ENCODE data around the gene DLD. TPM values are rescaled to one million over a fixed set of nuclear protein-coding genes. Genes with fewer than 3 reads are reported as not detected.

DLD gene
- total and polyA plus RNA-seq, 2 of the 8 experiments (the other 6 are each of a cell fraction or from before 2014, with no cell fraction given) = 63.7 to 88.5 TPM

- Histone ChIP-seq H2BK120ac (replicated peaks; ENCODE audit: low read depth, low read length) (no peak overlapping the region), H3K4me2 (ENCODE audit: insufficient read depth in 1 of 2, low read depth in 2 of 2, low read length in 2 of 2) (no peak overlapping the region), H4K91ac (replicated peaks; ENCODE audit: insufficient read length, low read length) (no peak overlapping the region), H3K23ac (ENCODE audit: insufficient read length) (no peak overlapping the region), H3K23me2 (ENCODE audit: low read depth, low read length) (no peaks in the 10 kb centered on the region), H2AK5ac (ENCODE audit: low read depth, low read length) (no peak overlapping the region), H4K5ac (ENCODE audit: insufficient read length, low read depth, low read length) (no peak overlapping the region), H2AFZ (ENCODE audit: low read length) (no peak overlapping the region), H3K79me1 (ENCODE audit: low read depth, low read length) (no peaks in the 10 kb centered on the region), H3K9me3 (ENCODE audit: insufficient read depth in 2 of 2, low read depth in 1 of 2, low read length in 1 of 2) (no peaks in the 10 kb centered on the region), H3K36me3 (ENCODE audit: control insufficient read depth in 2 of 4, insufficient read depth in 4 of 4, low read length in 3 of 4) (peaks cover 0 to 28% (median 7%) of the 10 kb centered on the region in 4 experiments; a peak in 3 of 8 replicates), H2BK20ac (ENCODE audit: low read length) (no peak overlapping the region), H3K14ac (ENCODE audit: insufficient read length) (no peak overlapping the region), H2BK5ac (ENCODE audit: low read depth, low read length) (no peak overlapping the region), H3K18ac (ENCODE audit: extremely low read depth, low read length) (no peak overlapping the region), H3K27me3 (replicated peaks in 1 of 4; ENCODE audit: control insufficient read depth in 3 of 4, extremely low read depth in 1 of 4, insufficient read depth in 3 of 4, low read length in 3 of 4) (no peaks in the 10 kb centered on the region), H2BK12ac (ENCODE audit: low read depth, low read length) (no peak overlapping the region), H3K79me2 (ENCODE audit: control insufficient read depth in 1 of 2, insufficient read depth in 2 of 2, low read length in 2 of 2) (no peaks in the 10 kb centered on the region), H3K4ac (replicated peaks; ENCODE audit: insufficient read length, low read depth, low read length) (no peak overlapping the region), H4K8ac (ENCODE audit: extremely low read depth, insufficient read depth, low read length) (no peak overlapping the region), H3K27ac (ENCODE audit: low read depth, low read length) (no peak overlapping the region), H3K9ac (replicated peaks in 1 of 4; ENCODE audit: extremely low read depth in 1 of 4, low read depth in 3 of 4, low read length in 3 of 4) (no peak overlapping the region), H3K4me3 (ENCODE audit: extremely low read depth in 1 of 4, insufficient read depth in 2 of 4, low read depth in 3 of 4, low read length in 4 of 4) (no peak overlapping the region), H2BK15ac (ENCODE audit: low read length) (no peak overlapping the region), H3K4me1 (replicated peaks in 1 of 4; ENCODE audit: control insufficient read depth in 3 of 4, insufficient read depth in 4 of 4, low read length in 3 of 4) (peaks cover 0 to 2% (median 0%) of the 10 kb centered on the region in 4 experiments; a peak in 1 of 7 replicates), H3K56ac (replicated peaks; ENCODE audit: insufficient read length, low read depth, low read length) (no peak overlapping the region), H4K20me1 (replicated peaks in 1 of 2; ENCODE audit: control insufficient read depth in 1 of 2, insufficient read depth in 2 of 2, low read length in 2 of 2) (no peaks in the 10 kb centered on the region)
- ChIA-PET CTCF (ENCODE audit: partially characterized antibody) (interaction anchor here (1.3 kb wide), 1 partner anchor 57 kb away, joined by 3 read pairs; no protein-coding TSS in a partner anchor), POLR2A (ENCODE audit: partially characterized antibody) (interaction anchor here (1.0 kb wide), 1 partner anchor 9 kb away, joined by 4 read pairs; no protein-coding TSS in a partner anchor)
- 86% methylated on average over 2 of the region's 2 CpGs; no CpG with 5 or more reads in 1 of the 2 experiments for WGBS, 2 experiments (ENCODE audit: extremely low coverage in 1 of 2, insufficient coverage in 1 of 2, insufficient read length in 1 of 2, insufficient replicate concordance in 2 of 2, low coverage in 1 of 2, low lambda C conversion rate in 2 of 2, missing lambda C conversion rate in 1 of 2)
- no peak for FAIRE-seq
- no peak for DNase-seq (ENCODE audit: low read depth in 1 of 2, low spot score in 2 of 2)
- no peak for TF ChIP-seq KDM4A (IDR thresholded peaks at IDR 0.05; ENCODE audit: low read depth, low read length, severe bottlenecking)
- TF ChIP-seq TAF1 (IDR thresholded peaks at IDR 0.05; ENCODE audit: low read depth, low read length) = no peak
- no peak for TF ChIP-seq NANOG (IDR thresholded peaks at IDR 0.05; ENCODE audit: insufficient read depth, low read depth, low read length, poor library complexity, severe bottlenecking)
- TF ChIP-seq KDM1A (IDR thresholded peaks at IDR 0.05; ENCODE audit: borderline replicate concordance, low read length) = no peak
- TF ChIP-seq JUN (IDR thresholded peaks at IDR 0.05; ENCODE audit: low read depth, low read length) = no peak
- TF ChIP-seq EGR1 (IDR thresholded peaks at IDR 0.05; ENCODE audit: borderline replicate concordance, low read depth, low read length) = no peak
- no peak for TF ChIP-seq CREB1 (IDR thresholded peaks at IDR 0.05)
- no peak for TF ChIP-seq TBP (IDR thresholded peaks at IDR 0.05; ENCODE audit: low read depth, low read length)
- no peak for TF ChIP-seq FOSL1 (IDR thresholded peaks at IDR 0.05; ENCODE audit: insufficient read depth, low read depth, low read length)
Measured at GRCh38 chr7:107946451-107946850, 55.5 kb downstream of the DLD start.

All from H1 (cell line).